Measurements from ENCODE around the gene EXOC2.
A peak's percentile ranks its signal among the peaks of the same experiment; 100 is the strongest.

EXOC2 gene

GRCh38 chr6:528989-529388 lies 163.9 kb downstream of the EXOC2 start:
- no peak overlapping the region for H3K4me3 Mint-ChIP-seq
- peaks cover 22% of the 10 kb centered on the region for H3K4me1 Mint-ChIP-seq (ENCODE audit: low read depth)
- H3K27ac Mint-ChIP-seq: no peak overlapping the region
- H3K9me3 Mint-ChIP-seq: no peaks in the 10 kb centered on the region
- peaks cover 34% of the 10 kb centered on the region for H3K36me3 Mint-ChIP-seq (ENCODE audit: low read depth)
- H3K27me3 Mint-ChIP-seq: no peaks in the 10 kb centered on the region

- Mint-ChIP-seq H3K4me1 (ENCODE audit: low read depth) (peaks cover 26% of the 10 kb centered on the region), H3K36me3 (ENCODE audit: low read depth) (peaks cover 34% of the 10 kb centered on the region), H3K4me3 (no peak overlapping the region), H3K9me3 (no peaks in the 10 kb centered on the region), H3K27me3 (no peaks in the 10 kb centered on the region), H3K27ac (peak overlapping the region; percentile 15)
Observed at GRCh38 chr6:527989-528673, 164.8 kb downstream of the EXOC2 start.

- H3K4me3 Mint-ChIP-seq: no peak overlapping the region
- peak overlapping the region; percentile 71 for H3K27ac Mint-ChIP-seq
- H3K27me3 Mint-ChIP-seq: no peaks in the 10 kb centered on the region
- peaks cover 7% of the 10 kb centered on the region for H3K9me3 Mint-ChIP-seq
- peaks cover 29% of the 10 kb centered on the region for H3K4me1 Mint-ChIP-seq (ENCODE audit: low read depth)
- peaks cover 41% of the 10 kb centered on the region for H3K36me3 Mint-ChIP-seq (ENCODE audit: low read depth)
Observed at GRCh38 chr6:524803-525202, 168.1 kb downstream of the EXOC2 start.

GRCh38 chr6:520820-521219 lies 172.1 kb downstream of the EXOC2 start:
- peaks cover 30% of the 10 kb centered on the region for H3K4me1 Mint-ChIP-seq (ENCODE audit: low read depth)
- peak overlapping the region; percentile 85 for H3K27ac Mint-ChIP-seq
- no peak overlapping the region for H3K4me3 Mint-ChIP-seq
- H3K36me3 Mint-ChIP-seq (ENCODE audit: low read depth): peaks cover 48% of the 10 kb centered on the region
- H3K9me3 Mint-ChIP-seq: peaks cover 22% of the 10 kb centered on the region
- no peaks in the 10 kb centered on the region for H3K27me3 Mint-ChIP-seq

- H3K36me3 Mint-ChIP-seq (ENCODE audit: low read depth): peaks cover 51% of the 10 kb centered on the region
- H3K4me3 Mint-ChIP-seq: no peak overlapping the region
- H3K4me1 Mint-ChIP-seq (ENCODE audit: low read depth): peaks cover 36% of the 10 kb centered on the region
- peaks cover 22% of the 10 kb centered on the region for H3K9me3 Mint-ChIP-seq
- H3K27me3 Mint-ChIP-seq: no peaks in the 10 kb centered on the region
- H3K27ac Mint-ChIP-seq: no peak overlapping the region
Observed at GRCh38 chr6:518218-518617, 174.7 kb downstream of the EXOC2 start.

- peaks cover 55% of the 10 kb centered on the region for H3K4me1 Mint-ChIP-seq (ENCODE audit: low read depth)
- peaks cover 22% of the 10 kb centered on the region for H3K9me3 Mint-ChIP-seq
- H3K27ac Mint-ChIP-seq: peak overlapping the region; percentile 26
- H3K36me3 Mint-ChIP-seq (ENCODE audit: low read depth): peaks cover 50% of the 10 kb centered on the region
- H3K4me3 Mint-ChIP-seq: no peak overlapping the region
- no peaks in the 10 kb centered on the region for H3K27me3 Mint-ChIP-seq
Observed at GRCh38 chr6:516213-516612, 176.7 kb downstream of the EXOC2 start.

GRCh38 chr6:515267-515666 lies 177.7 kb downstream of the EXOC2 start:
- Mint-ChIP-seq H3K27ac (peak overlapping the region; percentile 85), H3K27me3 (no peaks in the 10 kb centered on the region), H3K4me1 (ENCODE audit: low read depth) (peaks cover 62% of the 10 kb centered on the region), H3K36me3 (ENCODE audit: low read depth) (peaks cover 47% of the 10 kb centered on the region), H3K9me3 (peaks cover 16% of the 10 kb centered on the region), H3K4me3 (no peak overlapping the region)

- peaks cover 47% of the 10 kb centered on the region for H3K36me3 Mint-ChIP-seq (ENCODE audit: low read depth)
- H3K4me1 Mint-ChIP-seq (ENCODE audit: low read depth): peaks cover 70% of the 10 kb centered on the region
- H3K9me3 Mint-ChIP-seq: peaks cover 16% of the 10 kb centered on the region
- no peak overlapping the region for H3K4me3 Mint-ChIP-seq
- H3K27me3 Mint-ChIP-seq: no peaks in the 10 kb centered on the region
- peak overlapping the region; percentile 85 for H3K27ac Mint-ChIP-seq
Observed at GRCh38 chr6:514396-514978, 178.5 kb downstream of the EXOC2 start.

GRCh38 chr6:513961-514360 lies 179.0 kb downstream of the EXOC2 start:
- H3K27ac Mint-ChIP-seq: peak overlapping the region; percentile 85

GRCh38 chr6:513058-513457 lies 179.9 kb downstream of the EXOC2 start:
- peak overlapping the region; percentile 85 for H3K27ac Mint-ChIP-seq
- H3K27me3 Mint-ChIP-seq: no peaks in the 10 kb centered on the region
- H3K4me3 Mint-ChIP-seq: no peak overlapping the region
- H3K4me1 Mint-ChIP-seq (ENCODE audit: low read depth): peaks cover 83% of the 10 kb centered on the region
- H3K9me3 Mint-ChIP-seq: peaks cover 10% of the 10 kb centered on the region
- H3K36me3 Mint-ChIP-seq (ENCODE audit: low read depth): peaks cover 43% of the 10 kb centered on the region

More at GRCh38 chr6:513961-514360, 179.0 kb downstream of the EXOC2 start:
- H3K9me3 Mint-ChIP-seq: peaks cover 16% of the 10 kb centered on the region
- H3K27me3 Mint-ChIP-seq: no peaks in the 10 kb centered on the region
- H3K36me3 Mint-ChIP-seq (ENCODE audit: low read depth): peaks cover 47% of the 10 kb centered on the region
- H3K4me1 Mint-ChIP-seq (ENCODE audit: low read depth): peaks cover 75% of the 10 kb centered on the region
- H3K4me3 Mint-ChIP-seq: no peak overlapping the region

GRCh38 chr6:511488-512137 lies 181.3 kb downstream of the EXOC2 start:
- Mint-ChIP-seq H3K4me1 (ENCODE audit: low read depth) (peaks cover 90% of the 10 kb centered on the region), H3K4me3 (no peak overlapping the region), H3K36me3 (ENCODE audit: low read depth) (peaks cover 31% of the 10 kb centered on the region), H3K9me3 (peaks cover 2% of the 10 kb centered on the region), H3K27me3 (no peaks in the 10 kb centered on the region), H3K27ac (peak overlapping the region; percentile 84)

GRCh38 chr6:509676-510075 lies 183.3 kb downstream of the EXOC2 start:
- no peaks in the 10 kb centered on the region for H3K27me3 Mint-ChIP-seq
- peak overlapping the region; percentile 96 for H3K27ac Mint-ChIP-seq
- no peaks in the 10 kb centered on the region for H3K9me3 Mint-ChIP-seq
- peak overlapping the region; percentile 66 for H3K4me3 Mint-ChIP-seq
- peaks cover 100% of the 10 kb centered on the region for H3K4me1 Mint-ChIP-seq (ENCODE audit: low read depth)
- peaks cover 33% of the 10 kb centered on the region for H3K36me3 Mint-ChIP-seq (ENCODE audit: low read depth)

- Mint-ChIP-seq H3K4me1 (ENCODE audit: low read depth) (peaks cover 100% of the 10 kb centered on the region), H3K27me3 (no peaks in the 10 kb centered on the region), H3K27ac (peak overlapping the region; percentile 96), H3K36me3 (ENCODE audit: low read depth) (peaks cover 42% of the 10 kb centered on the region), H3K9me3 (no peaks in the 10 kb centered on the region), H3K4me3 (no peak overlapping the region)
Observed at GRCh38 chr6:508614-509013, 184.3 kb downstream of the EXOC2 start.

GRCh38 chr6:508006-508405 lies 184.9 kb downstream of the EXOC2 start:
- Mint-ChIP-seq H3K27ac (peak overlapping the region; percentile 96), H3K4me1 (ENCODE audit: low read depth) (peaks cover 100% of the 10 kb centered on the region), H3K4me3 (peak overlapping the region; percentile 59), H3K36me3 (ENCODE audit: low read depth) (peaks cover 43% of the 10 kb centered on the region), H3K9me3 (no peaks in the 10 kb centered on the region), H3K27me3 (no peaks in the 10 kb centered on the region)

- peaks cover 42% of the 10 kb centered on the region for H3K36me3 Mint-ChIP-seq (ENCODE audit: low read depth)
- H3K4me3 Mint-ChIP-seq: peak overlapping the region; percentile 59
- peaks cover 100% of the 10 kb centered on the region for H3K4me1 Mint-ChIP-seq (ENCODE audit: low read depth)
- no peaks in the 10 kb centered on the region for H3K27me3 Mint-ChIP-seq
- no peaks in the 10 kb centered on the region for H3K9me3 Mint-ChIP-seq
- peak overlapping the region; percentile 96 for H3K27ac Mint-ChIP-seq
Observed at GRCh38 chr6:506920-507622, 185.9 kb downstream of the EXOC2 start.

All from stimulated activated naive CD8-positive, alpha-beta T cell treated with anti-CD3 and anti-CD28 coated beads, Interleukin-15, Interleukin-2, amounts not matched to agents 100 ng/mL and 50 ng/mL, for 24 hours (primary cell).